Activated B cell treated with CpG ODN at 0.5 μM for 24 hours (primary cell): Measurements from ENCODE around the gene PIEZO1. TPM values are rescaled to one million over a fixed set of nuclear protein-coding genes. Genes with fewer than 3 reads are reported as not detected.
A peak's percentile ranks its signal among the peaks of the same experiment; 100 is the strongest.

Experiments used
- ATAC-seq: fragments of 200-7000 bp; cut with Tn5 transposase; one replicate; pipeline ENCODE4 v1.10.0; 2021; ENCODE audit warnings: low read depth, mild to moderate bottlenecking, moderate library complexity
- CTCF ChIA-PET: fragments of 350-600 bp; sonication (Branson Sonifier 250); formaldehyde crosslinking; loops from one replicate; lab custom pipeline; 2021; ENCODE audit warnings: antibody characterized with exemption; lab: Charles Lee
- POLR2A ChIA-PET: fragments of 350-600 bp; sonication (Branson Sonifier 250); formaldehyde crosslinking; loops from one replicate; lab custom pipeline; 2021; ENCODE audit warnings: antibody characterized with exemption; lab: Charles Lee
- DNase-seq: peaks from one replicate; pipeline ENCODE4 v3.0.0; 2022
- H3K27ac Mint-ChIP-seq: one replicate; pipeline ENCODE4 v1.8.0; 2020; ENCODE audit warnings: mixed read lengths
- H3K27me3 Mint-ChIP-seq: one replicate; pipeline ENCODE4 v1.8.0; 2021; ENCODE audit warnings: mixed read lengths
- H3K36me3 Mint-ChIP-seq: one replicate; pipeline ENCODE4 v1.8.0; 2021; ENCODE audit warnings: low read depth, mixed read lengths
- H3K4me1 Mint-ChIP-seq: one replicate; pipeline ENCODE4 v1.8.0; 2021; ENCODE audit warnings: mixed read lengths
- H3K4me3 Mint-ChIP-seq: one replicate; pipeline ENCODE4 v1.8.0; 2020; ENCODE audit warnings: mild to moderate bottlenecking, mixed read lengths
- H3K9me3 Mint-ChIP-seq: one replicate; pipeline ENCODE4 v1.8.0; 2020; ENCODE audit warnings: mixed read lengths
- intact Hi-C: fragments of 100-400 bp; cut with micrococcal nuclease; formaldehyde crosslinking; loops from one replicate; pipeline ENCODE4 v1.15.1; 2024
- total RNA-seq: library from RNA; stranded (reverse); gene quantifications from 2 replicates; pipeline ENCODE4 v1.2.3, GENCODE V29; 2022
- TF ChIP-seq, protein P1 (sequence below): fragments of 200-600 bp; IDR thresholded peaks from one replicate; pipeline ENCODE4 v1.8.0; 2022; ENCODE audit warnings: antibody characterized with exemption, mild to moderate bottlenecking

PIEZO1 gene
- total RNA-seq, 1 donor from 2014 or later = 85.9 TPM

DNA sequence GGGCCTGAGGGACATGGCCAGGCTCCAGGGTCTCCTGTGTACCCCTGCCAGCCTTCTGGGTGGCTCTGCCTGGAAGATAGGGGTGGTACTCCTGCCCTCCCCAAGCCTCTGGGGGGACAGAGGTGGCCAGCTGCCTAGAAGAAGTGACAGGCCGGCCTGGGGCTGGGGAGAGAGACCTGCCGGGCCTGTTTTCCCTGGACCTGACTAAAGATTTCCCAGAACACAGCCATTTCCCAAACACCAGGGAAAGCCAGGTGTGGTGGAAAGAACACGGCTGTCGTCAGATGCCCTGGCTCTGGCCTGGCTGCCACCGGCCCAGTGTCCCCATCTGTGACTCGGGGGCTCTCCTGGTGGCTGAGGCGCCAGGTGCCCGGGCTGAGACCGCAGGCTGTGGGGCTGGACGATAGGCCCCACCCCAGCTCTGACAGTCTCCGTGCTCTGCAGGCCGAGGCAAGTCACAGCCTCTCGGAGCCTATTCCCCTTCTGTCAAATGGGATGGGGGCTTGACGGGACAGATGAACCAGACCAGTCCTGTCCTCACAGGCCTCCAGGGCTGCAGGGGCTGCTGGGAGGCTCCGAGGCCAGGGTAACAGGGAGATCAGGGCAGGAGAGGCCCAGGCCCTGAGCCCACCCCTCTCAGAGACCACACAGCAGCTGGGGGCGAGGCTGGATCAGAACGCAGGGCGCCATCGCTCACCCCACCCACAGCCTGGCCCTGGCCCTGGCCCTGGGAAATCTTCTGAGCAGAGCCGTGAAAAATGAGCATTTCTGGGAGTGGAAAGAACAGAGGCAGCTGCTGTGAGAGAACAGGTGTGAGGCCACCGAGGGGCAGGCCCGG is 45.7 kb downstream of the PIEZO1 start:
- H3K4me3 Mint-ChIP-seq = no peak overlapping the region
- POLR2A ChIA-PET = no interaction called here
- no peak for ATAC-seq
- peaks cover 16% of the 10 kb centered on the region for H3K36me3 Mint-ChIP-seq
- DNase-seq = no peak
- CTCF ChIA-PET = no interaction called here
- no peak overlapping the region for H3K27ac Mint-ChIP-seq
- intact Hi-C loops = loop anchor here (5.0 kb wide), 2 partner anchors 37 to 198 kb away; no protein-coding TSS in a partner anchor
- H3K27me3 Mint-ChIP-seq = no peaks in the 10 kb centered on the region
- peaks cover 20% of the 10 kb centered on the region for H3K4me1 Mint-ChIP-seq
- H3K9me3 Mint-ChIP-seq = no peaks in the 10 kb centered on the region
- TF ChIP-seq, protein P1, sequence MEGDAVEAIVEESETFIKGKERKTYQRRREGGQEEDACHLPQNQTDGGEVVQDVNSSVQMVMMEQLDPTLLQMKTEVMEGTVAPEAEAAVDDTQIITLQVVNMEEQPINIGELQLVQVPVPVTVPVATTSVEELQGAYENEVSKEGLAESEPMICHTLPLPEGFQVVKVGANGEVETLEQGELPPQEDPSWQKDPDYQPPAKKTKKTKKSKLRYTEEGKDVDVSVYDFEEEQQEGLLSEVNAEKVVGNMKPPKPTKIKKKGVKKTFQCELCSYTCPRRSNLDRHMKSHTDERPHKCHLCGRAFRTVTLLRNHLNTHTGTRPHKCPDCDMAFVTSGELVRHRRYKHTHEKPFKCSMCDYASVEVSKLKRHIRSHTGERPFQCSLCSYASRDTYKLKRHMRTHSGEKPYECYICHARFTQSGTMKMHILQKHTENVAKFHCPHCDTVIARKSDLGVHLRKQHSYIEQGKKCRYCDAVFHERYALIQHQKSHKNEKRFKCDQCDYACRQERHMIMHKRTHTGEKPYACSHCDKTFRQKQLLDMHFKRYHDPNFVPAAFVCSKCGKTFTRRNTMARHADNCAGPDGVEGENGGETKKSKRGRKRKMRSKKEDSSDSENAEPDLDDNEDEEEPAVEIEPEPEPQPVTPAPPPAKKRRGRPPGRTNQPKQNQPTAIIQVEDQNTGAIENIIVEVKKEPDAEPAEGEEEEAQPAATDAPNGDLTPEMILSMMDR = no peak

DNA sequence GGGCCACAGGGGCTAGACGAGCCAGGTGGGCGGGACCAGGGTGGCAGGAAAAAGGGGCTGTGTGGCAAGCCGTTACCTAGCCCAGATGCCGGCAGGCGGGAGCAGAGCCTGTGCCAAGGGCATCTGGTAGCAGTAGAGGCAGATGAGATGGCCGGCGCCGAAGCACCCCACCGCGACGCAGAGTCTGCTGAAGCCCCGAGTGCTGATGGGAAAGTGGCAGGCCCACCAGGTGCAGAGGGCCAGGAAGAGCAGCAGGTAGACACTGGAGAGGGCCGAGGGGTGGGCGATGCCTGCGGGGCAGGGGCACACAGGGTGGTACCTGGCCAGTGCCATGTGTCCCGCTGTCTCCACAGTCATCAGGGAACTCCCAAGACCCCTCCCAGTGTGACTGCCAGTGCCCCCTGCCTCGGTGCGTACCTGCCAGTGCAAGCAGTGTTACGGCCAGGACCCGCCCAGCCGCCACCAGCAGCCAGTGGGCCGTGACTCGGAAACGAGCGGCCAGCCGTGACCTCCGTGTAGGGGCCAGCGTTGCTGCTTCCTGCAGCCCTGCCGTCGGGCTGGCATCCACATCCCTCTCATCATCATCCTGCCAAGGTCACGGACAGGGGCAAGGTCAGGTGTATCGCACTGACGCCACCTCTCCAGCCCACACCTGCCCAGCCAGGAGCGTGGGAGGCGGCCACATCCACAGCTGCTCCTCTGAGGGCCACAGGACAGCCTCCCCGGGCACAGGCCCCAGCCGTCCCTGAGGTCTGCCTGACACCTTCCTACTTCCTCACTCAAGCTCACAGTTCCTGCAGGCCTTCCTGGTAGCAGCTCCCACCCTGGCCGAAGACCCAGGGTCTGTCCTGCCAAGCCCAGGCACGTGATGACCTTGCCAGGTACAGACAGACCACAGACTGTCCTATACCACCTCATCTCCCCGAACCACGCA is 46.6 kb downstream of the PIEZO1 start:
- H3K36me3 Mint-ChIP-seq = peaks cover 20% of the 10 kb centered on the region
- POLR2A ChIA-PET = interaction anchor here (1.5 to 2.6 kb wide), 2 partner anchors 45 to 478 kb away, joined by 10 to 31 read pairs; partner anchors contain the start of gene PIEZO1

DNA sequence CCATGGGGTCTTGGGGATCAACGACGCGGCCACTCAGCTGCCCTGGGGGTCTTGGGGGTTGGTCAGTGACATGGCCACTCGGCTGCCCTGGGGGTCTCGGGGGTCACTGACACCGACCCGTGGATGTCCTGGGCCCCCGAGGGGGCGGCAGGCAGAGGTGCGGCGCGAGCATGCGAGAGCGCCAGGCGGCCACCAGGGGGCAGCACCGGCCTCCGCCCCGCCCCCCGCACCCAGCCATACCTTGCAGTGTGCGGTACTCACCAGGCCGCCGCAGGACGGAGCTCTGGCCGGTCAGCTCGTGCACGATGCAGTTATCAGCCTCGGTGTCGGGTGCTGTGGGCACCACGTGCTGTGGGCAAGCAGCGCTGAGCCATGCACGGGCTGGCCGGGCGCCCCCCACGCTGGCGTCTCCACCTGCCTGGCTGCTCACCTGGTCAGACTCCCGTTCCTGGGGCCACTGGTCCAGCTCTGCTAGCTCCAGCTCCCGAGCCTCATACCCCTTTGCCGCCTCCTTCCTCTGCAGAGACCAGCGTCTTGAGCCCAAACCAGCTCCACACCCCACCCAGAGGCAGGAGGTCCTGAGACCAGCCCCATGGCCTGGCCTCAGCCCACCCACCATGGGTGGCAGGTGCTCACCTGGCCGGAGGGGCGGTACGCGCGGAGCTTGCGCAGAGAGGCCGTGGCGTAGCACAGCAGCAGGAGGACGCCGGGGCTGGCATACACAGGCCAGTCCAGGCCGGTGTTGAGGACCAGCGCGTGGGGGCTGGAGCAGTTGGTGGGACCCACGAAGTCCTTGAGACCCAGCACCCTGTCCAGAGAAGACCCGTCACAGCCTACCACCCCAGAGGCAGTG is 47.5 kb downstream of the PIEZO1 start:
- no peak overlapping the region for H3K27ac Mint-ChIP-seq
- no peak overlapping the region for H3K4me3 Mint-ChIP-seq
- TF ChIP-seq, protein P1 = peak; percentile 95
- peaks cover 6% of the 10 kb centered on the region for H3K4me1 Mint-ChIP-seq
- no peaks in the 10 kb centered on the region for H3K27me3 Mint-ChIP-seq
- CTCF ChIA-PET = interaction anchor here (0.5 to 3.1 kb wide), 41 partner anchors 9 to 503 kb away, joined by 3 to 56 read pairs (median 5); partner anchors contain the start of genes APRT, CDT1, CTU2 and GALNS
- intact Hi-C loops = loop anchor here (1.0 to 5.0 kb wide), 8 partner anchors 8 to 479 kb away; partner anchors contain the start of genes CDT1, PIEZO1 and TRAPPC2L
- peak; percentile 77 for DNase-seq
- POLR2A ChIA-PET = interaction anchor here (0.5 to 2.6 kb wide), 12 partner anchors 8 to 1136 kb away, joined by 3 to 31 read pairs (median 6); partner anchors contain the start of genes APRT, PIEZO1, TCF25 and ZC3H18
- peaks cover 27% of the 10 kb centered on the region for H3K36me3 Mint-ChIP-seq
- peak; percentile 97 for ATAC-seq
- no peaks in the 10 kb centered on the region for H3K9me3 Mint-ChIP-seq

More for the DNA sequence above, 46.6 kb downstream of the PIEZO1 start:
- CTCF ChIA-PET = interaction anchor here (0.8 to 3.1 kb wide), 17 partner anchors 8 to 478 kb away, joined by 3 to 56 read pairs (median 7); partner anchors contain the start of genes CDT1, GALNS, PIEZO1 and TRAPPC2L
- H3K27me3 Mint-ChIP-seq = no peaks in the 10 kb centered on the region
- H3K27ac Mint-ChIP-seq = no peak overlapping the region
- H3K4me3 Mint-ChIP-seq = no peak overlapping the region
- TF ChIP-seq, protein P1 = no peak
- intact Hi-C loops = loop anchor here (5.0 kb wide), 2 partner anchors 36 to 199 kb away; no protein-coding TSS in a partner anchor
- no peak for DNase-seq
- no peak for ATAC-seq
- peaks cover 10% of the 10 kb centered on the region for H3K4me1 Mint-ChIP-seq
- no peaks in the 10 kb centered on the region for H3K9me3 Mint-ChIP-seq

DNA sequence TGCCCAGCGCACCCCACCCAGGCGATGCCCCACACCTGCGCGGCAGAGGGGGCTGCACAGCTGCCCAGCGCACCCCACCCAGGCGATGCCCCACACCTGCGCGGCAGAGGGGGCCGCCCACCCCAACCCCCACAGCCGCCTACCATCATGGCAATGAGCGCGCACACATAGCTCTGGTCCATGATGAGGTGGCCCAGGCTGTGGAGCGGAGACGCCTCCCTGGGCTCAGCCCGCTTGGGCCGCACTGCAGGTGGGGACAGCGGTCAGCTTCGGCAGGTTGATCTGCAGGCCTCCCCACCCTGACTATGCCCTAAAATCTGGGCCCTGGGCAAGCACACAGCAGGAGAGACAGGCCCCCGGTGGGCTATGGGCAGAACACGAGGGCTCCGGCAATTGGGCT is 48.5 kb downstream of the PIEZO1 start:
- no peak overlapping the region for H3K27ac Mint-ChIP-seq
- no peaks in the 10 kb centered on the region for H3K27me3 Mint-ChIP-seq
- no peak overlapping the region for H3K4me3 Mint-ChIP-seq
- intact Hi-C loops = loop anchor here (5.0 kb wide), 2 partner anchors 34 to 201 kb away; no protein-coding TSS in a partner anchor
- DNase-seq = no peak
- POLR2A ChIA-PET = interaction anchor here (0.6 to 2.6 kb wide), 5 partner anchors 47 to 480 kb away, joined by 3 to 31 read pairs (median 10); partner anchors contain the start of genes APRT and PIEZO1
- H3K4me1 Mint-ChIP-seq = peaks cover 5% of the 10 kb centered on the region
- CTCF ChIA-PET = interaction anchor here (1.5 to 3.1 kb wide), 13 partner anchors 10 to 480 kb away, joined by 3 to 56 read pairs (median 11); partner anchors contain the start of genes GALNS, PIEZO1, TRAPPC2L and ZNF778
- peaks cover 31% of the 10 kb centered on the region for H3K36me3 Mint-ChIP-seq
- no peaks in the 10 kb centered on the region for H3K9me3 Mint-ChIP-seq
- no peak for ATAC-seq
- TF ChIP-seq, protein P1 = no peak
